AG10803 (cell line): ENCODE data around the gene POC5.

Experiments
- DNase-seq: peaks from one replicate; pipeline ENCODE4 v3.0.0; 2010; ENCODE audit warnings: low read depth
- H3K4me3 ChIP-seq: 2 replicates; pipeline ENCODE4 v1.5.1; 2011; ENCODE audit warnings: mild to moderate bottlenecking, low read length, control low read depth
- CTCF ChIP-seq: conservative IDR thresholded peaks from 2 replicates; pipeline ENCODE4 v1.5.1; 2011; ENCODE audit warnings: mild to moderate bottlenecking, low read length, control low read depth, inconsistent platforms

Gene POC5

GRCh38 chr5:75717082-75717922 is at the start of gene POC5:
Gene POC5 (minus strand): TSS chr5:75717437. CDS start chr5:75712937, 4,500 bp downstream.
- TF ChIP-seq CTCF = no peak
- H3K4me3 ChIP-seq = peak within 1 kb of the TSS; percentile 99
- peak; percentile 94 for DNase-seq

GRCh38 chr5:75758116-75758515 is 40.9 kb upstream of the POC5 start:
- no peak for DNase-seq

GRCh38 chr5:75756981-75757380 is 39.7 kb upstream of the POC5 start:
- DNase-seq = no peak
- no peak for TF ChIP-seq CTCF
- no peak overlapping the region for H3K4me3 ChIP-seq

More at GRCh38 chr5:75758116-75758515, 40.9 kb upstream of the POC5 start:
- H3K4me3 ChIP-seq = no peak overlapping the region
- TF ChIP-seq CTCF = no peak

GRCh38 chr5:75756211-75756610 is 39.0 kb upstream of the POC5 start:
- DNase-seq = no peak
- no peak for TF ChIP-seq CTCF
- H3K4me3 ChIP-seq = no peak overlapping the region

GRCh38 chr5:75753182-75753581 is 35.9 kb upstream of the POC5 start:
- DNase-seq = no peak
- no peak overlapping the region for H3K4me3 ChIP-seq
- TF ChIP-seq CTCF = no peak

GRCh38 chr5:75744355-75744754 is 27.1 kb upstream of the POC5 start:
- DNase-seq = no peak
- TF ChIP-seq CTCF = no peak
- no peak overlapping the region for H3K4me3 ChIP-seq

- no peak overlapping the region for H3K4me3 ChIP-seq
- DNase-seq = no peak
- TF ChIP-seq CTCF = no peak
These were observed 19.0 kb upstream of the POC5 start for GRCh38 chr5:75736273-75736672.
